ENCODE data around the gene PCGF2. TPM values are rescaled to one million over a fixed set of nuclear protein-coding genes. Genes with fewer than 3 reads are reported as not detected.
A peak's percentile ranks its signal among the peaks of the same experiment; 100 is the strongest.

Gene PCGF2
- total and polyA plus RNA-seq, 9 of the 15 experiments (the other 6 are each of a cell fraction or from before 2014, with no cell fraction given), result 1.3 to 33.4 (median 7.0) TPM

GRCh38 chr17:38735161-38735997, 12.8 kb downstream of the PCGF2 start (continued):
- TF ChIP-seq REST (IDR thresholded peaks at IDR 0.05; ENCODE audit: borderline replicate concordance) (peak; percentile 75), REST (CRISPR knock-in tag; IDR thresholded peaks at IDR 0.05; ENCODE audit: low read depth) (no peak), POLR3G (IDR thresholded peaks at IDR 0.05; ENCODE audit: extremely low read depth, insufficient read length, insufficient replicate concordance) (no peak), CC2D1A (IDR thresholded peaks at IDR 0.05) (peak; percentile 79), ELF4 (CRISPR knock-in tag; IDR thresholded peaks at IDR 0.05) (no peak), NFXL1 (CRISPR knock-in tag; IDR thresholded peaks at IDR 0.05) (no peak), PCBP2 (IDR thresholded peaks at IDR 0.05; ENCODE audit: low read depth, low read length, poor library complexity, severe bottlenecking) (no peak), ZC3H4 (CRISPR knock-in tag; IDR thresholded peaks at IDR 0.05; ENCODE audit: borderline replicate concordance) (no peak), TAL1 (IDR thresholded peaks at IDR 0.05) (no peak), TFAP4 (CRISPR knock-in tag; IDR thresholded peaks at IDR 0.05; ENCODE audit: borderline replicate concordance) (peak; percentile 54; the same call in 1 of the 2 replicates), KLF1 (tag; IDR thresholded peaks at IDR 0.05) (no peak), POLR2A (conservative IDR thresholded peaks at IDR 0.05) (peak; percentile 51), ZMIZ1 (IDR thresholded peaks at IDR 0.05; ENCODE audit: low read depth in 2 of 2, low read length in 2 of 2) (no peak), HCFC1 (IDR thresholded peaks at IDR 0.05; ENCODE audit: low read depth, low read length) (no peak)

Data from K562 (cell line).